Loucy (cell line): Measurements from ENCODE around the gene AGXT2.

Experiments used
- H2AFZ ChIP-seq: fragments of 200-600 bp; sonication (generic); 2 replicates; pipeline ENCODE4 v1.6.0; 2016; ENCODE audit warnings: antibody characterized with exemption, mild to moderate bottlenecking, low read length, moderate library complexity
- H3F3A ChIP-seq: fragments of 200-600 bp; 2 replicates; pipeline ENCODE4 v1.6.0; 2016; ENCODE audit warnings: antibody characterized with exemption, low read depth, mild to moderate bottlenecking
- H3K27me3 ChIP-seq: fragments of 200-600 bp; sonication (generic); 2 replicates; pipeline ENCODE4 v1.6.1; 2014; ENCODE audit warnings: low read length, mild to moderate bottlenecking; ENCODE audit not compliant: insufficient read depth, poor library complexity, severe bottlenecking
- H3K36me3 ChIP-seq: fragments of 200-600 bp; sonication (generic); 2 replicates; pipeline ENCODE4 v1.6.1; 2016; ENCODE audit warnings: low read length; ENCODE audit not compliant: insufficient read depth
- H3K4me1 ChIP-seq: fragments of 200-600 bp; sonication (generic); 2 replicates; pipeline ENCODE4 v1.5.1; 2014; ENCODE audit warnings: low read length, mild to moderate bottlenecking; ENCODE audit not compliant: insufficient read depth, poor library complexity, severe bottlenecking
- H3K4me2 ChIP-seq: fragments of 200-600 bp; sonication (generic); 2 replicates; pipeline ENCODE4 v1.6.0; 2014; ENCODE audit warnings: antibody characterized with exemption, low read length, low read depth, mild to moderate bottlenecking; ENCODE audit not compliant: poor library complexity, severe bottlenecking
- H3K4me3 ChIP-seq: fragments of 200-600 bp; sonication (generic); 2 replicates; pipeline ENCODE4 v1.5.1; 2014; ENCODE audit warnings: low read length, mild to moderate bottlenecking, mixed read lengths; ENCODE audit not compliant: poor library complexity, severe bottlenecking
- H3K79me2 ChIP-seq: fragments of 200-600 bp; sonication (generic); 2 replicates; pipeline ENCODE4 v1.6.1; 2014; ENCODE audit warnings: low read length; ENCODE audit not compliant: insufficient read depth
- H3K9ac ChIP-seq: fragments of 200-600 bp; sonication (generic); 2 replicates; pipeline ENCODE4 v1.6.0; 2014; ENCODE audit warnings: mild to moderate bottlenecking, low read depth, low read length, moderate library complexity; ENCODE audit not compliant: poor library complexity, severe bottlenecking
- H3K9me2 ChIP-seq: fragments of 200-600 bp; sonication (generic); replicated peaks from 2 replicates; pipeline ENCODE4 v1.6.1; 2016; ENCODE audit warnings: low read depth, low read length, mixed read lengths
- H3K9me3 ChIP-seq: fragments of 200-600 bp; sonication (generic); 2 replicates; pipeline ENCODE4 v1.6.1; 2014; ENCODE audit warnings: mild to moderate bottlenecking, antibody characterized with exemption, low read length, low read depth; ENCODE audit not compliant: insufficient read depth
- H4K20me1 ChIP-seq: fragments of 200-600 bp; sonication (generic); 2 replicates; pipeline ENCODE4 v1.6.0; 2014; ENCODE audit warnings: antibody characterized with exemption, low read length, mild to moderate bottlenecking; ENCODE audit not compliant: insufficient read depth, poor library complexity, severe bottlenecking
- EZH2phosphoT487 ChIP-seq: fragments of 200-600 bp; IDR thresholded peaks from 2 replicates; pipeline ENCODE4 v1.6.1; 2018; ENCODE audit warnings: antibody characterized with exemption, mild to moderate bottlenecking, moderate library complexity, borderline replicate concordance
- TF ChIP-seq, protein P1 (sequence below): fragments of 200-600 bp; sonication (generic); conservative IDR thresholded peaks from 2 replicates; pipeline ENCODE4 v1.5.1; 2014; ENCODE audit warnings: mild to moderate bottlenecking, antibody characterized with exemption, low read length

The AGXT2 gene

DNA sequence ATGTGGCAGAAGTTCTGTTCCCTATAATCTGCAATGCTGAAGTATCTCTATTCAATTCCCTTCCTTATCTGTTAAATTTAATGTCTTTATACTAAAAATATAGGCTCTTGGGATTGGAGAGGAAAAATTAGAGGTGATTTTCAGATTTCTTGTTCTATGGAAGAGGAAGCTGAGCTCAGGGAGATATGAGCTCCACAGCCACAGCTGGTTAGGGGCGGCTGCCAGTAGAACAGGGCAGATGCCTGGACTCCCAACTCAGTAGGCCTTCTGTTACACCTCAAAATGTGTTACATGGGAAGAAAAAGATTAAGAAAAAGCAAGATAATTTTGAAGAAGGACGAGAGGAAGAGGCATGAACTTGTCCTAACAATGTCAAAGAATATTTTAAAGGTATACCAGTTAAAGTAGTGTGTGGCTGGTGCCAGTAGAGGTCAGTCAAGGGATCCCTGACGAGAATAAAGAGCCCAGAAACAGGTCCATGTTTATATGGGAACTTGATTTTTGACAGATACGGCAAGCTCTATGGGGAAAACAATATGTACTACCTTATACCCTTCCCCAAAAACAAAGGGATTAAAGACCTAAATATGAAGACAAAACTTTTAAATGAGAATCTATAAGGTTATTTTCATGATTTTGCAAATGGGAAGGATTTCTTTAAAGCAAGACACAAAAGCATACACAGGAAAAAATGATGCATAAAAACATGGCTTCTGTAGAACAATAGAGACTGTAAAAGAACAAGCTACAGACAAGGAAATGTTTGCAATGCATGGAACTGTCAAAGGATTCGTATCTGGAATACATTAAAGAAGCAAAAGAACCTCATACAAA lies 89.7 kb downstream of the AGXT2 start:
- Histone ChIP-seq H3K9ac (no peak overlapping the region), H3K4me2 (no peak overlapping the region)

DNA sequence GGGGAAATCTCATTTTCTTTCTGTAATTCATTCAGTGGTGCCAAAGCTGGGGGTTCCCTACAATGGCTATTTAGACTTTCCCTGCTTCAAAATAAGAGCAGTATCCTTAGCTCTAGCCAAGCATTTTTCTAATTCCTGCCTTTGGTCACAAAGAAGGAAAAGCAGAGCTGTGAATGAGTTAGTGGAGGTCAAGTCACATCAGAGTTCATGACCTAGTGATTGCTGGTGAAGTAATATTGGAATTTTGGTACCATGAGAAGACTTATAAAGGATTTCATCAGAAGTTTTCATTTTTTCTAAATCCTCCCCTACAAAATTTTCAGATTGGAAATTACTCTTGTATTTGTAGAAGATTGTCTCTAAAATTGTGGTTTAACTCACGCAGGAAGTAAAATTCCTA lies 90.4 kb downstream of the AGXT2 start:
- no peak overlapping the region for H3K9ac ChIP-seq
- H3K9me3 ChIP-seq: no peaks in the 10 kb centered on the region
- no peaks in the 10 kb centered on the region for H3K4me1 ChIP-seq
- H4K20me1 ChIP-seq: no peaks in the 10 kb centered on the region
- H2AFZ ChIP-seq: no peak overlapping the region
- H3K4me3 ChIP-seq: no peak overlapping the region
- H3K9me2 ChIP-seq: no peaks in the 10 kb centered on the region
- H3K79me2 ChIP-seq: no peaks in the 10 kb centered on the region
- H3F3A ChIP-seq: no peaks in the 10 kb centered on the region
- no peak overlapping the region for H3K4me2 ChIP-seq
- peaks cover 20% of the 10 kb centered on the region; the same call in 1 of the 2 replicates for H3K36me3 ChIP-seq
- H3K27me3 ChIP-seq: no peaks in the 10 kb centered on the region
- TF ChIP-seq, protein P1, sequence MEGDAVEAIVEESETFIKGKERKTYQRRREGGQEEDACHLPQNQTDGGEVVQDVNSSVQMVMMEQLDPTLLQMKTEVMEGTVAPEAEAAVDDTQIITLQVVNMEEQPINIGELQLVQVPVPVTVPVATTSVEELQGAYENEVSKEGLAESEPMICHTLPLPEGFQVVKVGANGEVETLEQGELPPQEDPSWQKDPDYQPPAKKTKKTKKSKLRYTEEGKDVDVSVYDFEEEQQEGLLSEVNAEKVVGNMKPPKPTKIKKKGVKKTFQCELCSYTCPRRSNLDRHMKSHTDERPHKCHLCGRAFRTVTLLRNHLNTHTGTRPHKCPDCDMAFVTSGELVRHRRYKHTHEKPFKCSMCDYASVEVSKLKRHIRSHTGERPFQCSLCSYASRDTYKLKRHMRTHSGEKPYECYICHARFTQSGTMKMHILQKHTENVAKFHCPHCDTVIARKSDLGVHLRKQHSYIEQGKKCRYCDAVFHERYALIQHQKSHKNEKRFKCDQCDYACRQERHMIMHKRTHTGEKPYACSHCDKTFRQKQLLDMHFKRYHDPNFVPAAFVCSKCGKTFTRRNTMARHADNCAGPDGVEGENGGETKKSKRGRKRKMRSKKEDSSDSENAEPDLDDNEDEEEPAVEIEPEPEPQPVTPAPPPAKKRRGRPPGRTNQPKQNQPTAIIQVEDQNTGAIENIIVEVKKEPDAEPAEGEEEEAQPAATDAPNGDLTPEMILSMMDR: no peak
- TF ChIP-seq EZH2phosphoT487: no peak

More for the DNA sequence above, 89.7 kb downstream of the AGXT2 start:
- Histone ChIP-seq H3F3A (no peaks in the 10 kb centered on the region), H2AFZ (no peak overlapping the region), H3K4me1 (no peaks in the 10 kb centered on the region), H3K79me2 (no peaks in the 10 kb centered on the region), H4K20me1 (no peaks in the 10 kb centered on the region), H3K36me3 (peaks cover 16% of the 10 kb centered on the region; the same call in 1 of the 2 replicates), H3K4me3 (no peak overlapping the region), H3K9me3 (no peaks in the 10 kb centered on the region), H3K27me3 (no peaks in the 10 kb centered on the region), H3K9me2 (no peaks in the 10 kb centered on the region)
- no peak for TF ChIP-seq EZH2phosphoT487
- TF ChIP-seq, protein P1: peak; percentile 77
